Keratinocyte (primary cell): ENCODE data around the gene MPP4.

Experiments used
- EZH2 ChIP-seq: IDR thresholded peaks from one replicate; pipeline ENCODE4 v1.6.1; 2012; ENCODE audit warnings: inconsistent platforms, mild to moderate bottlenecking, low read length, moderate library complexity
- TF ChIP-seq, protein P1 (sequence below), 3 experiments: IDR thresholded peaks in 1 of 3; conservative IDR thresholded peaks in 1 of 3; optimal IDR thresholded peaks in 1 of 3; 2 replicates in 2 of 3; 3 replicates in 1 of 3; pipeline versions ENCODE3 to v1.5.1; 2011; ENCODE audit warnings: low read length in 3 of 3, mild to moderate bottlenecking in 3 of 3, moderate library complexity in 2 of 3, control low read depth in 1 of 3, inconsistent platforms in 1 of 3; ENCODE audit not compliant: insufficient read depth in 2 of 3; ENCODE audit errors: extremely low read depth in 1 of 3

DNA sequence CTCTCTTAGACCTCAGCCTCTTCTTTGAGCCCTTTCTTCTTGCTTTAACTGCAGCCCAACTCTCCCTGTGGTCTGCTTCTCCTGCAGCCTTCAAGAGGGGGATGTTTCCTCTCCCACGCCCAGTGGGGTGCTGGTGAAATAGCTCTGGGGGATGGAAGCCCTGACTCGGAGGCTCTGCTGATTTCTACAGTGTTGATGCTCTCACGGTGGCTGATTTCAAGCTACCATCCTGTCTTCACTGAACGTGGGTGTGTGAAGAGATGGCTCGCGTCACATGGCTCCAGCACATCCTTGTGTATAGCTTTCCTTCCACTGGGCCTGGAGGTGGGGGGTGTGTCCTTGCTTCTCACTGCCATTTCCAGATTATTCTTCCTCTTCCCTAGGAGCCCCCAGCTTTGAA, 20.0 kb downstream of the MPP4 start:
- TF ChIP-seq, protein P1, sequence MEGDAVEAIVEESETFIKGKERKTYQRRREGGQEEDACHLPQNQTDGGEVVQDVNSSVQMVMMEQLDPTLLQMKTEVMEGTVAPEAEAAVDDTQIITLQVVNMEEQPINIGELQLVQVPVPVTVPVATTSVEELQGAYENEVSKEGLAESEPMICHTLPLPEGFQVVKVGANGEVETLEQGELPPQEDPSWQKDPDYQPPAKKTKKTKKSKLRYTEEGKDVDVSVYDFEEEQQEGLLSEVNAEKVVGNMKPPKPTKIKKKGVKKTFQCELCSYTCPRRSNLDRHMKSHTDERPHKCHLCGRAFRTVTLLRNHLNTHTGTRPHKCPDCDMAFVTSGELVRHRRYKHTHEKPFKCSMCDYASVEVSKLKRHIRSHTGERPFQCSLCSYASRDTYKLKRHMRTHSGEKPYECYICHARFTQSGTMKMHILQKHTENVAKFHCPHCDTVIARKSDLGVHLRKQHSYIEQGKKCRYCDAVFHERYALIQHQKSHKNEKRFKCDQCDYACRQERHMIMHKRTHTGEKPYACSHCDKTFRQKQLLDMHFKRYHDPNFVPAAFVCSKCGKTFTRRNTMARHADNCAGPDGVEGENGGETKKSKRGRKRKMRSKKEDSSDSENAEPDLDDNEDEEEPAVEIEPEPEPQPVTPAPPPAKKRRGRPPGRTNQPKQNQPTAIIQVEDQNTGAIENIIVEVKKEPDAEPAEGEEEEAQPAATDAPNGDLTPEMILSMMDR (optimal IDR thresholded peaks at IDR 0.05 in 1 of 3, IDR thresholded peaks at IDR 0.05 in 1 of 3, conservative IDR thresholded peaks at IDR 0.05 in 1 of 3; ENCODE audit: extremely low read depth in 1 of 3, insufficient read depth in 2 of 3, low read length in 3 of 3): no peak
- TF ChIP-seq EZH2: no peak
